Lower leg skin (tissue), 4 donors: Measurements from ENCODE around the gene TAF3. TPM values are rescaled to one million over a fixed set of nuclear protein-coding genes. Genes with fewer than 3 reads are reported as not detected.

Source experiments
- DNase-seq, 2 donors: peaks; one replicate each; pipeline ENCODE4 v3.0.0-alpha.2; 2019; ENCODE audit warnings: low spot score in 2 of 2
- H3K4me3 ChIP-seq: fragments of 200-600 bp; sonication (generic); 2 replicates; pipeline ENCODE4 v1.5.1; 2017; ENCODE audit warnings: mild to moderate bottlenecking, low read depth; ENCODE audit not compliant: poor library complexity, severe bottlenecking
- CTCF ChIP-seq, 3 donors: fragments of 450-650 bp; IDR thresholded peaks; one replicate each; pipeline ENCODE4 v1.5.1; 2016; ENCODE audit warnings: antibody characterized with exemption in 3 of 3, mild to moderate bottlenecking in 3 of 3, moderate library complexity in 2 of 3
- POLR2A ChIP-seq, 2 donors: fragments of 450-650 bp; IDR thresholded peaks; one replicate each; pipeline ENCODE4 v1.6.1; 2016 to 2017; ENCODE audit warnings: antibody characterized with exemption in 2 of 2, mild to moderate bottlenecking in 1 of 2, moderate library complexity in 1 of 2
- WGBS, 2 donors: methylation state at CpG; one replicate each; pipeline ENCODE4 v1.1.5; 2018; 5-methylcytosine and 5-hydroxymethylcytosine counted together
- intact Hi-C: fragments of 100-400 bp; cut with DNase I; formaldehyde crosslinking; loops from one replicate; pipeline ENCODE4 v1.15.0; 2023; ENCODE audit warnings: low total_unique reads
- total RNA-seq, 4 donors: library from RNA; depleted of rRNA; stranded (reverse); fragments of >200 nt; gene quantifications; one replicate each; pipeline ENCODE4 v1.1.0, GENCODE V29; 2016

Gene TAF3
- total RNA-seq, 4 donors from 2014 or later = 5.0 to 8.3 (median 7.7) TPM

- 83 to 90% methylated on average over 8 of the region's 8 CpGs for WGBS, 2 donors
- intact Hi-C loops = no loop called here
- TF ChIP-seq CTCF (IDR thresholded peaks at IDR 0.05) = no peak
- no peak for TF ChIP-seq POLR2A (IDR thresholded peaks at IDR 0.05)
- H3K4me3 ChIP-seq = no peak overlapping the region
- DNase-seq = no peak
These were observed 69.0 kb downstream of the TAF3 start for GRCh38 chr10:7887174-7887816.

GRCh38 chr10:7889947-7890542 lies 71.7 kb downstream of the TAF3 start:
- DNase-seq = no peak
- H3K4me3 ChIP-seq = no peak overlapping the region
- WGBS, 2 donors = 87 to 96% methylated on average over 5 of the region's 5 CpGs
- TF ChIP-seq CTCF (IDR thresholded peaks at IDR 0.05) = no peak
- no peak for TF ChIP-seq POLR2A (IDR thresholded peaks at IDR 0.05)
- intact Hi-C loops = no loop called here

GRCh38 chr10:7890781-7891180 lies 72.5 kb downstream of the TAF3 start:
- 73 to 83% methylated on average over 6 of the region's 6 CpGs for WGBS, 2 donors
- no peak overlapping the region for H3K4me3 ChIP-seq
- DNase-seq = no peak
- intact Hi-C loops = no loop called here
- no peak for TF ChIP-seq POLR2A (IDR thresholded peaks at IDR 0.05)
- TF ChIP-seq CTCF (IDR thresholded peaks at IDR 0.05) = no peak

- no peak for DNase-seq
- no peak overlapping the region for H3K4me3 ChIP-seq
- intact Hi-C loops = no loop called here
- 55 to 59% methylated on average over 1 of the region's 1 CpG for WGBS, 2 donors
- TF ChIP-seq POLR2A (IDR thresholded peaks at IDR 0.05) = no peak
- no peak for TF ChIP-seq CTCF (IDR thresholded peaks at IDR 0.05)
These were observed 73.3 kb downstream of the TAF3 start for GRCh38 chr10:7891634-7892033.

- intact Hi-C loops = no loop called here
- no peak for DNase-seq
- TF ChIP-seq CTCF (IDR thresholded peaks at IDR 0.05) = no peak
- no peak for TF ChIP-seq POLR2A (IDR thresholded peaks at IDR 0.05)
- no peak overlapping the region for H3K4me3 ChIP-seq
These were observed 73.8 kb downstream of the TAF3 start for GRCh38 chr10:7892146-7892545.

GRCh38 chr10:7895699-7896090 lies 77.4 kb downstream of the TAF3 start:
- no peak for DNase-seq
- intact Hi-C loops = no loop called here
- H3K4me3 ChIP-seq = no peak overlapping the region
- TF ChIP-seq CTCF (IDR thresholded peaks at IDR 0.05) (no peak), POLR2A (IDR thresholded peaks at IDR 0.05) (no peak)
- 93 to 94% methylated on average over 6 of the region's 6 CpGs for WGBS, 2 donors
